Temporal lobe (tissue), 1 donor: ENCODE results near the gene CHMP6. TPM values are rescaled to one million over a fixed set of nuclear protein-coding genes. Genes with fewer than 3 reads are reported as not detected.

Experiments
- total RNA-seq: library from RNA; depleted of rRNA; stranded (reverse); fragments of >200 nt; gene quantifications from one replicate; pipeline ENCODE4 v1.2.3, GENCODE V29; 2014

CHMP6 gene
- total RNA-seq, 1 donor from 2014 or later: 17.2 TPM

Other genes starting within 250 kb of the CHMP6 start
- 20.2 TPM for gene BAIAP2, start 43.3 kb downstream of the CHMP6 start, total RNA-seq
- gene PVALEF, start 173.7 kb downstream of the CHMP6 start, total RNA-seq: not detected
- 7.9 TPM for gene AATK, start 174.4 kb downstream of the CHMP6 start, total RNA-seq
- gene CEP131, start 231.1 kb downstream of the CHMP6 start, total RNA-seq: 7.9 TPM
- 10.1 TPM for gene TEPSIN, start 247.2 kb downstream of the CHMP6 start, total RNA-seq
- gene NDUFAF8, start 247.5 kb downstream of the CHMP6 start, total RNA-seq: 12.8 TPM